Type B pancreatic cell (in vitro differentiated cells): ENCODE measurements around the gene TPP2. TPM values are rescaled to one million over a fixed set of nuclear protein-coding genes. Genes with fewer than 3 reads are reported as not detected.

Experiments used
- DNase-seq: peaks from one replicate; pipeline ENCODE4 v3.0.0; 2021; ENCODE audit warnings: mixed read lengths; ENCODE audit not compliant: unreplicated experiment; ENCODE audit errors: extremely low spot score
- H3K27ac Mint-ChIP-seq: 2 replicates; pipeline ENCODE4 v1.8.0; 2021; ENCODE audit warnings: mild to moderate bottlenecking, mixed read lengths
- H3K27me3 Mint-ChIP-seq: 2 replicates; pipeline ENCODE4 v1.8.0; 2021; ENCODE audit warnings: mixed read lengths
- H3K36me3 Mint-ChIP-seq: 2 replicates; pipeline ENCODE4 v1.8.0; 2021; ENCODE audit warnings: mixed read lengths
- H3K4me1 Mint-ChIP-seq: one replicate; pipeline ENCODE4 v1.8.0; 2021; ENCODE audit warnings: mixed read lengths; ENCODE audit not compliant: unreplicated experiment
- H3K4me3 Mint-ChIP-seq: 2 replicates; pipeline ENCODE4 v1.8.0; 2021; ENCODE audit warnings: mild to moderate bottlenecking, mixed read lengths
- H3K9me3 Mint-ChIP-seq: 2 replicates; pipeline ENCODE4 v1.8.0; 2021; ENCODE audit warnings: mixed read lengths
- CTCF ChIP-seq: fragments of 200-600 bp; sonication (generic); conservative IDR thresholded peaks from 2 replicates; pipeline ENCODE4 v1.5.0; 2021; ENCODE audit warnings: antibody characterized with exemption, mild to moderate bottlenecking
- total RNA-seq: library from RNA; stranded (reverse); gene quantifications from 2 replicates; pipeline ENCODE4 v1.2.1, GENCODE V29; 2021; ENCODE audit warnings: low replicate concordance

The TPP2 gene
- total RNA-seq, 1 donor from 2014 or later: 54.4 TPM

DNA sequence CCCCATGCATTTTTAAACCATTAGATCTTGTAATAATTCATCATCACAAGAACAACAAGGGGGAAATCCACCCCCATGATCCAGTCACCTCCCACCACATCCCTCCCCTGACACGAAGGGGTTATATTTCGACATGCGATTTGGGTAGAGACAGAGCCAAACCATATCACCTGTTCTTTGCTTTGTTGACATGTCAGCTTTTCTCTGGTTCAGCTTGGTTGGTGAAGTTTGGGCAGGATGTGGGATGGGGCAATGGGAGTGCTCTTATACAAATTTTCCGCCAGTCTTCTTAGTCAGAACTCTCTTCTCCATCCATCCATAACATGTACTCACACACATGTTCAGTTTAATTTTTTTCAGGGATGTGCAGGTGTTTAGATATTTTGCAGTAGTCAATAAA is 12.9 kb downstream of the TPP2 start:
- no peak for TF ChIP-seq CTCF
- Mint-ChIP-seq H3K9me3 (no peaks in the 10 kb centered on the region), H3K4me3 (no peak overlapping the region), H3K27ac (no peak overlapping the region), H3K27me3 (no peaks in the 10 kb centered on the region), H3K36me3 (peaks cover 43% of the 10 kb centered on the region), H3K4me1 (peaks cover 12% of the 10 kb centered on the region)
- DNase-seq: no peak

- no peaks in the 10 kb centered on the region for H3K9me3 Mint-ChIP-seq
- H3K4me1 Mint-ChIP-seq: peaks cover 7% of the 10 kb centered on the region
- peaks cover 38% of the 10 kb centered on the region for H3K36me3 Mint-ChIP-seq
- H3K27ac Mint-ChIP-seq: no peak overlapping the region
- no peaks in the 10 kb centered on the region for H3K27me3 Mint-ChIP-seq
- H3K4me3 Mint-ChIP-seq: no peak overlapping the region
- no peak for TF ChIP-seq CTCF
- DNase-seq: no peak
These were observed 13.6 kb downstream of the TPP2 start for GRCh38 chr13:102610296-102610895.

DNA sequence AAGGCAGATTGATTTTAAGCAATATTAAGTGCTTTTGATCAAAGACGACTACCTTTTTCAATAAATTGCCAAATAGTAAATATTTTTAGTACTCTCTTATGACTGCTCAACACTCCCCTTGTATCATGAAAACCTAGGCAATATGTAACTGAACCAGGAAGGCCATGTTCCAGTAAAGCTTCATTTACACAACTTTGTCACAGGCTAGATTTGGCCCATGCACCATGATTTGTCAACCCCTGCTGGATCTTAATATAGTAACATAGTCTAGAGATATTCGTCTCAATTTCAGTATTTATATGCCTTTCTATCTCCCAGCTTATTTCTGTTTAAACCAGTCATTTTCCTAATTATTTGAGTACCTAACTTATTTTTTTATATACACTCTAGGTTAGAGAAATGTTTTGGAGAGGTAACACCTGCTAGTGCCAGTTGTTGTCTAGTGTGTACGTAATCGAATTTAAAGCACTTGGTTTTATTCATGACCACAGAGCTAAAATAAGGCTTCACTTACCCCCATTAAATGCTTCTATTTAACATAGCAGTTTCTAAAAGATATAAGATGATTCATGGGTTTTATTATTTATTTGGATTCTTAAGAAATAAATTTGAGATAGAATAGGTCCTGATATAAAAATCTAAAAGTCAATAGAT is 21.0 kb downstream of the TPP2 start:
- peaks cover 25% of the 10 kb centered on the region for H3K36me3 Mint-ChIP-seq
- no peak overlapping the region for H3K27ac Mint-ChIP-seq
- no peak for TF ChIP-seq CTCF
- no peak overlapping the region for H3K4me3 Mint-ChIP-seq
- H3K9me3 Mint-ChIP-seq: no peaks in the 10 kb centered on the region
- no peak for DNase-seq
- H3K27me3 Mint-ChIP-seq: no peaks in the 10 kb centered on the region
- peaks cover 5% of the 10 kb centered on the region for H3K4me1 Mint-ChIP-seq

DNA sequence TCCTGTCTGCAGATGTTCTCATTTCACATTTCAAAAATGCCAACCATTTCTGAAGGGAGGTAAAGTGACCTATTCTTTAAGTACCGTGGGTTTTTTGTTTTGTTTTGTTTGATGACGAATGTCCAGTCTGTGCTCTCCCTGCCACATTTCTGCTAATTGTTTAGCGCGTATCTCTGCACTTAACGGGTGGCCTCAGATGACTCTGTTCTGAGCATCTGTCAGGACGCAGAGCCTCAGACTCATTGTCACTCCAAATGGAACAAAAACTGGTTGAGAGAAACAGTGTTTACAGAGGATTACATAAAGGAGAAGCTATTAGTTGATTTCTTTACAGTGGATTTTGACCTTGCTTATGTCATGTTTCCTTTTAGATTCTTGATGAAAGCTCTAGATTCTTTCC is 23.7 kb downstream of the TPP2 start:
- Mint-ChIP-seq H3K4me3 (no peak overlapping the region), H3K27ac (no peak overlapping the region), H3K27me3 (no peaks in the 10 kb centered on the region), H3K9me3 (no peaks in the 10 kb centered on the region), H3K4me1 (no peaks in the 10 kb centered on the region), H3K36me3 (peaks cover 28% of the 10 kb centered on the region)
- TF ChIP-seq CTCF: no peak
- DNase-seq: no peak

- Mint-ChIP-seq H3K27me3 (no peaks in the 10 kb centered on the region), H3K27ac (no peak overlapping the region), H3K9me3 (no peaks in the 10 kb centered on the region), H3K4me3 (no peak overlapping the region), H3K4me1 (no peaks in the 10 kb centered on the region), H3K36me3 (peaks cover 27% of the 10 kb centered on the region)
- no peak for DNase-seq
- no peak for TF ChIP-seq CTCF
These were observed 30.1 kb downstream of the TPP2 start for GRCh38 chr13:102626928-102627327.
